HG03139 (cell line): ENCODE data around the gene C10orf95.

Experiments
- ATAC-seq: cut with Tn5 transposase; IDR thresholded peaks from one replicate; pipeline ENCODE4 v1.9.1; 2021; ENCODE audit not compliant: unreplicated experiment

C10orf95 gene

DNA sequence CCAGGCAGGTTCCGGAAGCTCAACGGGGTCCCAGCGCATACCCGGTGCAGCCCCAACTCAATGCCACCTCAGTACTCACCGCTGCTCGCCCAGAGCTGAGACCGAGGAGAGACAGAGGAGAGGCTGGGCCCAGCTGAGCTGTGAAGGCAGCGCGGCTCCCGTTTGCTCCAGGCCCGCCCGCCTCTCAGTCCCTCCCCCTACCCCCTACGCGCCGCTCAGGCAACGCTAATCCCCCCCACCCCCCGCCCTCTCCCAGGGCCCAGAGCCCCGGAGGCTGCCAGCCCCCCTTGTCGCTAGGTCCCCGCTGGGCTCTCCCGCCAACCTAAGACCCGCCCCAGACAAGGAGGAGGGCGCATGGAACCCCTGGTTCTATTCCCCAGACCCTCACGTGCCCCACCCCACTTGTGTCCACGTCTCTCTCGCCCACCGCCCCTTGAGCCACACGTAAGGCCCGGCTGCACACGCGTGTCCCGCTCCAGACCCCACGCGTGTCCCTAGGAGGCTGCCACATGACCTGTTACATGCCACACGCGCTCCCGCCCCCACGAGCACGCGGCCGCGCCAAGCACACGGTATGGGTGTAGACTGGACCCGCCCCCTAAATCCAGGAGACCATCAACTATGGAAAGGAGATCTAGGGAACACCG is 32.6 kb downstream of the C10orf95 start, which contains the start of gene PSD:
TSS of gene PSD (minus strand) at position 164 of the 647 bp plus-strand sequence. CDS start 1,747 bp downstream, outside the sequence.
- no peak for ATAC-seq

DNA sequence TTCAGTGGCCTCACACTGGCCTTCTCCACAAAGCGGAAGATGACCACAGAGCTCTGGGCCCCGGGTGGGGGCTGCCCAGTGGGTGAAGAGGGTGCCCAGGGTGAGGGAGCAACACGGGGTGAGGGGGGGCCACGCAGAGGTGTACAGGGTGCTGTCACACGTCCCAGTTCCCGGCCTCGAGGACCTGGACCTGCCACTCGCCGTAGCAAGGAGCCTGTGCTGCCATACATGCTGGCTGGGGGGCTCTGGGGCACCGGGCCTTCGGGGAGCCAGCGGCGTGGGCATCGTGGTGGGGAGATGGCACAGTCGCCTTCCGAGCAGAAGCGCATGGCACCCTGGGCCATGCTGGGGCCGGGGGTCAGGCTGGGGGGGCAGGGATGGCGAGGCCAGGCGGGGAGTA is 34.6 kb downstream of the C10orf95 start:
- ATAC-seq, result no peak

DNA sequence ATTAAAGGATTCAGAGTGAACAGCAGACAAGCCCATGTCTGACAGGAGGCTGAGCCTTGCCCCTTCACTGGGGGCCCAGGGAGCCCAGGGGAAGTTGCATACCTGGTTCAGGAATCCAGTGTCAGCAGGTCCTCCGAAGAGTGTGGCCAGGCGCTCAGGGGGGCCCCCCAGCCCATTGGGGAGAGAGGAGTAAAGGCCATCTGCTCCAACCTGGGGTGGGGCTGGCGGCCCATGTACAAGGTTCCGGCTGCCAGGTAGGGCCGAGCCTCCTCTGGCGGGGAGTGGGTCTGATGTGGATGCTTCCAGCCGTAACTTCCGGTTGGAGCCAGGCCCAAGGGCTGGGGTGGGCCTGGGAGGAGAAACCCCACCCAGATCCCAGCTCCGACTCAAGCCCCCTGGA is 35.1 kb downstream of the C10orf95 start:
- ATAC-seq, result no peak

DNA sequence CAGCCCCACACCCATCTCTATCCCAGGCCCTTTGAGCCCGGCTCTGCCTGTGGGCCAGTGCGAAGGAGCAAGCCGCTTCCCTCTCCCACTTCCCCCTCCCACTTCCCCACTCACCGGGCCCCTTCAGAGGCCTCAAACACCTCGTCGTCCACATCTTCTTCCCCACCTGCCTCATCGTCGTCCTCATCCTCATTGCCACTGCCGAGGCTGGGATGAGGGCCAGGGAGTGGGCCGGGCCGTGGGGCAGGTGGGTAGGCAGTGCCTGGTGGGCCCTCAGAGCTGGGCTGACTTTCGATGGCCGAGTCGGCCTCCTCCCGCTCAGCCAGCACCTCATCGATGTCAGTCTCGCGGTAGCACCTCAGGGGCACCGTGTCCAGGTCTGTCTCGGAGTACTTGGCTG is 36.6 kb downstream of the C10orf95 start:
- ATAC-seq, result no peak

DNA sequence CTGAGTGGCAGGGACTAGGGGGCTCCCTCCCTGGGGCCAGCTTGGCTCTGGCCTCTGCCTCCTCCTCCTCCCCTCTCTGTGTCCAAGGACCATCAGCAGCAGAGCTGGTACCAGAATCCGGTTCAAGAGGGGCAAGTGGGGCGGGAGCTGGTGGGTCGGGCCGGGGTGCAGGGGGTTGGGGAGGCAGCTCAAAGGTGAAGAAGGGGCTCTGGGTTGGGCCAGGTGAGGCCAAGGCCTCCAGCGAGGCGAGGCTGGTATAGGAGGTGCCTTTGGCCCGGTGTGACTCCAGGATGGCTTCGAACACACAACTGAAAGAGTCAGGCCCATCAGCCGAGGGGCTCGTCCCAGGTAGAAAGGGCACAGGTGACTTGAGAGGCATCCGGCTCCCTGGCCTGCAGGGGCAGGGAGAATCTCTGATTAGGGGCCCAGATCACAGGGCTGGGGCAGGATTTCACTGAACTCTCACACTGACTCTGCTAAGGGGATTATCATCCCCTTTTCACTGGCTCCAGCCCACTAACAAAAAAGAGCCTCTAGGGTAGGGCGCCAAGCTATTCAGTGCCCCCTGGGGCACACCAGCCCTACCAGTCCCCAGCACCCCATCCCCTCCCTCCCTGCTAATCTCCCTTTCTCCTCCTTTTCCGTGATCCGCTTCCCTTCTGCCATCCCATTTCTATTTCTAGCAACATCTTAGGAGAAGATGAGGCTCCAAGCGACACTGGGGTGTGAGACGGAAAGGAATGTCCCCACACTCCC is 37.4 kb downstream of the C10orf95 start:
- ATAC-seq, result no peak

DNA sequence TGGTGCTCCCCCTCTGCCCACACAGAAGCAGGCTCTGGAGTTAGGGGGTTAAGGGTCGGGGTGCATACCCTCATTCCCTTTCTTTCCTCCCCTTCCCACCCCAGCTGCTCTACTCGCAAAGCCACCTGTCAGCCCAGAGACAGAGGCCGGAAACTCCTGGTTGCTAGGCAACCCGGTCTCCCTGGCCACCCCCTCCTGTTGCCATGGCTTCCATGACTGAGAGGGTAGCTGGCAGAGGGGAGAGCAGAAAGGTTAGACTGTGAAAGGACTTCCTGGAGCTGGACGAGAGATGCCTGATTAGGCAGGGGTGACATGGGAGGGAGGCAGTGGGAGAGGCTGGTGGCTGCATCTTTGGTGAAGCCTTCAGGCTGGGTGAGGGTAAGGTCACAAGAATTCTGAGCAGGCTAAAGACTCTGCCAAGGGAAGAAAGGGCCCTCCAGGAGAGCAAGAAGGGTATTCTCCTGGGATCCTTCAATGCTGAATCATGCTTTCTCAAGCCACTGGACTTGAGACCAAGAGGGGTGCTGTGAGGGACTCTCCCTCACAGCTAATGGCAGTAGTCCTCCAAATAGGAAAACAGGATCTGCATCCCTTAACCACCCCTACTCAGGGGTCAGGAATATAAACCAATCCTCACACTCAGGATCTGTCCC is 38.2 kb downstream of the C10orf95 start:
- no peak for ATAC-seq

DNA sequence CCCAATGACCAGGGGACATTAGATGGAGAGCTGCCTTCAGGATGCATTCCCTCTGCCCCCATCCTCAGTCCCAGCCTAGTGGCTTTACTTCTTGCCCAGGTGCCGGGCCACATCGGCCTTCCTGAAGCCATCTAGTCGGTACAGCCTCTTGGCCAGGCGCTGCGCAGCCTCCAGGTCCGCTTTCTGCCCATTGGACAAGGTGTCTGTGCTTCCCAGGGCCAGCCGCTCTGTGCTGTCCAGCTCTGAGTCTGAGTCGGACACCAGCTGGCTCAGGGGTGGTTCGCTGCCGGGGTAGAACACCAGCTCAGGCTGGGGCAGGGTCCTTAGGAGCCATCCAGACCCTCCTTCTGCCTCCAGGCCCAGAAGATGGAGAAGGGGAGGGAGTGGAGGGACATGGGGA is 39.0 kb downstream of the C10orf95 start:
- no peak for ATAC-seq

DNA sequence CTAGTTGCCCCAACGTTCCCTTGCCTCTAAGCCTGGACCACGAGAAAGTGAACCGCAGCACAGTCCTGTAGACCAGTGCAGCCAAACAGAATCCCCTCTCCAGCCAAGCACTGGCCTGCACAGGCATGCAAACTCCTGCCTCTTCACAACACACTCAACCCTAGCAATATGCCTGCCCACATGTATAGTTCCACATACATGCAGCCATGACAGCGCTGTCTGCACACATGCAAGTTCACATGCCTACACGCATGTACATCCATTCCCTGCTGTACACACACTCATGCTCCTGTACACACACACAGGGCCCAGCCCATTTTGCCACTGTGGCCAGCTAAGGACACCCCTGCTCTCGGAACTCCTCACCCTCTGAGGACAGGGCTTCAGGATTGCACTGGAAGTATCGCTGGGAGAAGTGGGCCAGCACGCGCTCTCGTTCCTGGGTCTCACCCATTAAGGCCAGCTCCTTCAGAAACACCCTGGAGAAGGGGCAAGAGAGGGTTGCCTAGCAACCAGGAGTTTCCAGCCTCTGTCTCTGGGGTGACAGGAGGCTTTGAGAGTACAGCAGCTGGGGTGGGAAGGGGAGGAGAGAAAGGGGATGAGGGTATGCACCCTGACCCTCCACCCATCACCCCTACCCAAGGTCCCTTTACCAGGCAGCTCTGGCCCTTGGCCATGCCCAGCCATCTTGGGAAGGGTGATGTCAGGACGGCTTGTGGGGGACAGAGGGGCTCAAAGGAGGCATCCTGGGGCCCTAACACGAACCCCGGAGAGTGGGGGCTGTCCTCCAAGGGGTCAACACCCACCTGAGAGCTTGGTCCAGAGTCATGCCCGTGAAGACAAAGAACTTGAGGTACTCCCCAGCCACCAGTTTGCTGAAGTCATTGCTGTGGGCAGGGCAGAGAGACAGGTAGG is 39.7 kb downstream of the C10orf95 start:
- no peak for ATAC-seq

DNA sequence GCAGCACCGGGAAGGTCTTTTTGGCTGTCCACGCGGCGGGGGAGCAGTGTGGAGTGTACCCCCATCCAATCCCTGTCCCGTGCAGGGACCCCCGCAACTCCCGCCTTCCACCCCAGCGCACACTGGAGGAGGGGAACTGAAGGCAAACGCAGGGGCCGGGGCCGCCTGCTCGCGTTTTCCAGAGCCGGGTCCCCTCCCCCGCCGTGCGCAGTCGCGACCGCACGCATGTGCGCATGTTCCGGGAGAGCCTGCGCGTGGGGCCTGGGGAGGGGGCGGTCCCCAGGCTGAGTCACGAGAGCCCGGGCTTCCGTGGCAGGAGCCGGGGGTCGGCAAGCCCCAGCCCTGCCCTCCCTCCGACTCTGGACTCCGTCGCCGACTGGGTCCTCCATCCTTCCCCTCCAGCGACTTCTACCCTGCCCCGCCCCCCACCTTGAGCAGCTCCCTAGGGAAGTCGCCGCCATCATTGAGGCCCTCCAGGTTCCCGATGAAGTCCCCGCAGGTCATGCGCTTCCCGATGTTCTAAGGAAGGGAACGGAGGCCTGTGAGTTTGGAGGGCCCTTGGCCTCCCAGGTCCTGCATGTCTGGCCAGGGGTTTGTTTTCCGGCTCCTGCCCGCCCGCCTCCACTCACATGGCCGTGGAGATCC is 40.8 kb downstream of the C10orf95 start:
- no peak for ATAC-seq

DNA sequence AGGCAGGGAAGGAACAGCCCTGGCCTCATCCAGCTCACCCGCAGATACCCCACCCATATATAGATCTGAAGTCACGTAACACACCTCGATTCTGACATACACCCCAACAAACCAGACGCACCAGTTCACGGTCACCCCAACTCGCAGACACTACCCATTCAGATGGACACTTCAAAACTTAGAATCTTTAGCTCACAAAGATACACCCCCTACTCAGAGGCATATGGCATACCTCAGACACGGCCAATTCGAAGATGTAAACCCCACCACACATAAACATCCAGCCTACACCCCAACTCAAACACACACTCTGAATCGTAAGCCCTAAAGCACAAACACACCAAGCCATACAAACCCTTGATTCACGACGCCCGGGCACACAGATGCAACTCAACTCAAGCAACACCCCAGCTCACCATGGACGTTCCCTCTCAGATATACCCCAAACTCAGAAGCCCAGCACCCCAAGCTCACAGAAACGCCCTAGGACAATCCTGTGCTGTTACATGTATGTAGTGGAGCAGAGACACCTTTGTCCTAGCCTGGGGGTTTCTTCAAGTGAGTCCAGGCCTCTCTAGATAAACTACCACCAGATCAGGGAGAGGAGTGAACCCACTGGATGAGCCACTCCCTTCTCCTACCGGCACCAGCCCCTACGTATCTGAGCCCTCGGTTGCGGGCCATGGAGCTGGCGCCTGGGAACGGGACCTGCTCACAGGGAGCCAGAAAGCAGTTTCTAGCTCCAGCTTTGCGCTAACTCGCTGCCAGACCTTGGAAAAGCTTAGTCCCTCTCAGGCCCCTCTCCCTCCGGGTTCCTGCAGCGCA is 41.5 kb downstream of the C10orf95 start:
- no peak for ATAC-seq

DNA sequence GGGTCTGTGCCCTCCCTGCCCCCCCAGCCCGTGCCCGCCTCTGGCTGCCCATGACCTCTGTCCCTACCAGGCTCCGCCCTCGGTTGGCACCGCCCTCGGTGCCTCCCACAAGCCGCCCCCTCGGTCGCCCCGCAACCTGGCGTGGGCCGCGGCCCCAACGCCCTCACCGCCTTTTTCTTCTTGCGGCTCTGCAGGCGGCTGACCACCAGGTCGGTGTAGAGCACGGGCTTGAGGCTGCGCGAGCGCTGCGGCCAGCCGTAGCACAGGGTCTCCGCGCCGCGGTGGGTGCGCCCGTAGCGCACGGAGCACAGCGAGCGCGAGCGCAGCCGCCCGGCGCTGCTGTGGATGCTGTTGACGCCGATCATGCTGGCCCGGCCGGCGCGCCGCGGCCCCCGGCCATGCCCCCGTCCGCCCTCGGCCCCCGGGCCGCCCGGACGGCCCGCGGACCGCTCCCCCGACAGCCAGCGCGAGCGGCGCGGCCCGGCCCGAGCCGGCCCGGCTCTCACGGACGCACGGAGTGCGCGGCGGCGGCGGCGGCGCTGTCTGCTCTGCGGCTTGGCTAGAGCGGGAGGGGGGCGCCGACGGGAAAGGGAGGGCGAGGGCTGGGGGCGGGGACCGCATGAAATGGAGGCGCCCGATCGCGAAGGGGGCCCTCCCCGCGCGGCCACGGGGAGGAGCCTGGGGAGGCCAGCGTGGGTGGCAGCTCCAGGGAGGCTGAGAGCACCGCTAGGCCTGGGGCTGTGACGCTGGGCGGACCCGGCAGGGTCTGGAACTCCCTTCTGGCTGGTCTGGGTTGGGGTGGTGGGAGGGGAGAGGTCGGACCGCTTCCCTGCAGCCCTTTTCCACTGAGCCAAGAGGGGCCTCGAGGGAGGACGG is 42.4 kb downstream of the C10orf95 start:
- no peak for ATAC-seq

DNA sequence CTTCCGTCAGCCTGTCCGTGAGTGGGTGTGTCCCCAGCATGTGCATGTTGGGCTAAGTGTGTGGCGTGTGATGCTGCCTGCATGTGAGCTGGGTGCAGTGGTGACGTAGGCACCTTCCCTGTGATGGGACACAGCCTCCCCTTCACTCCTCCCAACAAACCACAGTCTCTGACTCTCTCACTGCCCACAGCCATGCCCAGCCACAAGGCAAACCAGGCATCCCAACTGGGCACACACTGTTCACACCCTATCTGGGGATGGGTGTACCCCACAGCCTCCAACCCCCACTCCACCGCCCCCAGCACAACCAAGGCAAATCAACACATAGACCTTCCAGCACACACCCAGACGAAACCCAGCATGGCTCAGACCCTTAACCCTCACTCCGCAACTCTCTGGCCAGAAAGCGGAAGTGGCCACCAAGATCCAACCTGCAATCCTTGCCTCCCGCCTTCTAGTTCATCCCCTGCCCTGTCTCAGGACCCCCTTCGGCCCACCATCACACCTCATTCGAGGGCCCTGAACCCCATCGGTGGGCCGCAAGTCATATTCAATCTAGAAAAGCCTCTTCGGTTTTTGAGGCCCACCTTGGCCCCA is 43.1 kb downstream of the C10orf95 start:
- no peak for ATAC-seq

DNA sequence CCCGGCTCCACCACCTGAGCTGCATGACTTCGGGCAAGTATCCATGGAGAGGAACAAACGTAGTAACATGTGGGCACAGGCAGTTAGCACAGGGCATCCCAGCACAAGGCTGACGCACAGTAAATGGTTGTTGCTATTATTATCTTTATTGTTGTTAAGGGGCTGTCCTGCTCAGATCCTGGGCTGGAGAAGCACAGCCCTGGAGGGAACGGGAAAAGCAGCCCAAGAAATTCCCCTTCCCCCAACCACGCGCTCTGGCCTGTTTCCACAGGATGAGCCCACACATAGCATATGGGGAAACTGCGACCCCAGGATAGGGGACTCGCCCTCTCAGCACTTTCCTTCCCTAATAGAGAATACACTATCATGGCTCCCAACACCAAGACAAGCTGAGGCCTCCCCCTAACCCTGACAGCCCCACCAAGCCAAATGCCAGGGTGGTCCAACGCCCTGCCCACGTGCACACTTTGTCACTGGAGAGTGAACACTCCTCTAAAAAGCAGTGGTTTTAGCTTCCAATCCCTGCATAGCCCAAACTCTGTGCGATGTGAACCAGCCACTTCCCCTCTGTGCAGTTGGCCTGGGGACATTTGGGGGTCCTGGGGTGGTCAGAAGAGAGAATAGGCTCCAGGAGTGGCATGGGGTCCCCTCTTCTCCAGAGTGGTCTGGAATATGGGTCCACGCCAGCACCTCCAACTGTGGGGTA is 43.8 kb downstream of the C10orf95 start:
- ATAC-seq, result no peak

DNA sequence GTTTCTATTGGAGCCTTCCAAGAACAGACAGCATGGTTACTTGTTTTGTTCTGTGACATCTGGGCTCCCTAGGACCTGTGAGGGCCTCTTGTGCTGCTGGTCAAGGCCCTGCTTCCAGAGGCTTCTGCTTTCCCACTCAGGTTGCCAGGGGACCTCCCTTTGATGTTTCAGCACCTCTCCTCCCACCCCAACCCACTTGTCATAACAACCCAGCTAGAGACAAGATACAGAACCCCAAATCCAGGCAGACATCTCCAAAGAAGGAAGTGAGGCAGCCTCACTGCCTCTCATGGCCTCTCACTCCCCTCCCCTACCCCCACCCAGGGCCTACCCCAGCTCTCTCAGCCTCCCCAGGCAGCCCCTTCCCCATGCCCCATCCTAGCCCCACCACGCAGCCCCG is 44.5 kb downstream of the C10orf95 start:
- ATAC-seq, result no peak

DNA sequence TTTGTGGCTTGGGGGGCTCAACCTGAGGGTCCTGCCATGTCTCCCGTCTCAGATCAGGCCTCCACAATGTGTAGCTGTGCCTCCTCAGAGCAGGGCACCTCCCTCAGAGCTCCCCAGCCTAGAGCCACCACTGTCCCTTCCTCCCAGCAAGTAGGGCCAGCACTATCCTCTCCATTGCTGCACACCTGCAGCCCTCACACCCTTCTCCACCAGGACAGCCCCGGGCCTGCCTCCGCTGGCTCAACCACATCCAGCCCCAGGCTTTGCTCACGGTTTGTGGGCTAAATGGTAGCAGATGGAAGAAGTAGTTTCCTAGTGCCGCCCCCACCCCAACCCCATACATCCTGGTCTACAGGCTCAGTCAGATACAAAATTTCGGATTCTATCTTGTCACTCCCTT is 45.7 kb downstream of the C10orf95 start:
- no peak for ATAC-seq

DNA sequence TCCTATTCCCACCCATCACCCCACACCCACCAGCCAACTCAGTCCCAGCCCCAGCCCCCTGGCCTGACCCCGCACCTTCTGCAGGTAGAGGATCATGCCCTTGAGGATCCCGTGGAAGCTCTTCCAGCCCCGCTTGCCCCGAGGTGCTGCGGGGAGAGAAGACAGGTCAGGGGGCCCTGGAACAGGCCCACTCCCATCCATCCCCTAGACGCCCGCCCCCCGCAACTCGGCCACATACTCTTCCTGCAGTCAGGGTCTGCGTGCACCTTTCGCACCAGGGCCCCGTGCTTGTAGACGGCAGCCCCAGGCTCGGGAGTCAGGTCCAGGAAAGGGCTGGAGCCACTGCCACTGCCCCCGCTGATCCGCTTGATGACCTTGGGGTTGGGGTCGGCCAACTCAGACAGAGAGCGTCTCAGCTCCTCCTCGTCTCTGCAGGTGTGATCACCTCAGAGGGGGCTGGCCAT is 46.2 kb downstream of the C10orf95 start:
- no peak for ATAC-seq

DNA sequence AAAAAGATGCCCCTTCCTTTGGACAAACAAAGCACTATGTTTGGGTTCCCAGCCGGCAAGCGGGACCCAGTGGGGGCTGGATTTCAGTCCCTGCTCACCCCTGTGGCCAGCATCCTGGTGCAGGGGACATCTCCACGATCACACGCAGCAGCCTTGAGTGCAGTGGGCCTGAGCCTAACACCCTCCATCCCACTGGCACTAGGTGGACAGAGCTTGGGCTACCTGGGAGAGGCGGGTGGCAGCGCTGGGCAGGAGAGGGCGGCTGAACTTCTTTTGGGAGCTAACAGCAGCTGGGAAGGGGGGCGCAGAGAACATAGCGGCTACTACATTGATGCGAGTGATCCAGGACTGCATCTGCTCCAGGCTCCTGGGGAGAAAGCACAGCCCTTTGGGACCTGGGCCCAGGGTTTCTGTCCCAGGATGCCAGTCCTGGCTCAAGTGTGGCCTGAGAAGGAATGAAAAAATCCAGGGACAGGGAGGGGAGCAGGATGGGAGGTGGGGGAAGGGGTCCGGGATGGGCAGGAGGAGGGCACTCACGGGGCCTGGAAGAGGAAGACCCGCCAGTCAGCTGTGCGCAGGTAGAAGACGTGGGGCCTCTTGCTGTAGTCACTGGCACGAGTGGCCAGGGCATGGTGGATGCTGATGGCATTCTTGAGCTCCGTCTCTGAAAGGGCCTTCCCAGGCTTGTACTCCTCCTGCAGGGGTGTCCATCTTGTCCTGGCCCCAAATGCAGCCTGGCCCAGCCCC is 46.8 kb downstream of the C10orf95 start:
- ATAC-seq, result no peak
